ENCODE data around the gene BBS5.
"Not testable (repeated sequence)": the region's sequence is repeated elsewhere in the genome, so short reads cannot be mapped to it uniquely, and the experiment has no call there.

Gene BBS5

GRCh38 chr2:169448865-169449264 lies 30.4 kb upstream of the BBS5 start:
- DNase-seq (ENCODE audit: extremely low spot score), result no peak
- POLR2A ChIA-PET, result no interaction called here
- CTCF ChIA-PET, result interaction anchor here (1.2 kb wide), 1 partner anchor 480 kb away, joined by 4 read pairs; no protein-coding TSS in a partner anchor
- TF ChIP-seq CTCF (IDR thresholded peaks at IDR 0.05; ENCODE audit: control extremely low read depth, extremely low read depth, low read depth, missing control alignments), result no peak

- TF ChIP-seq CTCF (IDR thresholded peaks at IDR 0.05; ENCODE audit: control extremely low read depth, extremely low read depth, low read depth, missing control alignments), result peak; percentile 49
- CTCF ChIA-PET, result interaction anchor here (0.7 to 1.8 kb wide), 10 partner anchors 9 to 784 kb away, joined by 3 to 9 read pairs (median 4); partner anchors contain the start of gene BBS5
- POLR2A ChIA-PET, result no interaction called here
- peak; percentile 31 for DNase-seq (ENCODE audit: extremely low spot score)
Observed at GRCh38 chr2:169452080-169452479, 27.2 kb upstream of the BBS5 start.

- DNase-seq (ENCODE audit: extremely low spot score); POLR2A ChIA-PET: not testable (repeated sequence)
- CTCF ChIA-PET, result interaction anchor here (0.8 to 1.8 kb wide), 8 partner anchors 8 to 478 kb away, joined by 3 to 9 read pairs (median 4); partner anchors contain the start of gene BBS5
Observed at GRCh38 chr2:169453044-169453443, 26.2 kb upstream of the BBS5 start.

GRCh38 chr2:169461143-169461542 lies 18.2 kb upstream of the BBS5 start:
- DNase-seq (ENCODE audit: extremely low spot score), result no peak
- no peak for TF ChIP-seq CTCF (IDR thresholded peaks at IDR 0.05; ENCODE audit: control extremely low read depth, extremely low read depth, low read depth, missing control alignments)
- POLR2A ChIA-PET, result no interaction called here
- CTCF ChIA-PET, result interaction anchor here (0.8 to 1.8 kb wide), 4 partner anchors 9 to 27 kb away, joined by 3 to 7 read pairs (median 3); no protein-coding TSS in a partner anchor

- no peak for DNase-seq (ENCODE audit: extremely low spot score)
- ChIA-PET CTCF (interaction anchor here (1.5 to 1.6 kb wide), 3 partner anchors 9 to 17 kb away, joined by 3 to 7 read pairs (median 4); partner anchors contain the start of gene BBS5), POLR2A (interaction anchor here (0.6 kb wide), 1 partner anchor 275 kb away, joined by 4 read pairs; no protein-coding TSS in a partner anchor)
- no peak for TF ChIP-seq CTCF (IDR thresholded peaks at IDR 0.05; ENCODE audit: control extremely low read depth, extremely low read depth, low read depth, missing control alignments)
Observed at GRCh38 chr2:169462896-169463695, 16.2 kb upstream of the BBS5 start.

- no peak for DNase-seq (ENCODE audit: extremely low spot score)
- CTCF ChIA-PET, result interaction anchor here (1.2 kb wide), 1 partner anchor 17 kb away, joined by 3 read pairs; no protein-coding TSS in a partner anchor
- POLR2A ChIA-PET, result no interaction called here
- no peak for TF ChIP-seq CTCF (IDR thresholded peaks at IDR 0.05; ENCODE audit: control extremely low read depth, extremely low read depth, low read depth, missing control alignments)
Observed at GRCh38 chr2:169464466-169464865, 14.8 kb upstream of the BBS5 start.

GRCh38 chr2:169464882-169465281 lies 14.4 kb upstream of the BBS5 start:
- DNase-seq (ENCODE audit: extremely low spot score), result no peak
- no peak for TF ChIP-seq CTCF (IDR thresholded peaks at IDR 0.05; ENCODE audit: control extremely low read depth, extremely low read depth, low read depth, missing control alignments)
- POLR2A ChIA-PET, result no interaction called here
- CTCF ChIA-PET, result interaction anchor here (1.2 kb wide), 1 partner anchor 16 kb away, joined by 3 read pairs; no protein-coding TSS in a partner anchor

All from GM10248 (cell line).